IMR-90 (cell line): ENCODE data around the gene TSC1. TPM values are rescaled to one million over a fixed set of nuclear protein-coding genes. Genes with fewer than 3 reads are reported as not detected.
"Not testable (repeated sequence)": the region's sequence is repeated elsewhere in the genome, so short reads cannot be mapped to it uniquely, and the experiment has no call there.

Experiments used
- ATAC-seq: fragments of 200-7000 bp; cut with Tn5 transposase; 2 replicates; pipeline ENCODE4 v1.9.1; 2020; ENCODE audit warnings: low read depth, mild to moderate bottlenecking, moderate library complexity
- BruUV-seq: library from RNA; stranded (reverse); fragments of 400-500 nt; replicated peaks from 2 replicates; lab custom pipeline; 2021; lab: Mats Ljungman, UMichigan
- CTCF ChIA-PET: fragments of 300-600 bp; formaldehyde crosslinking; extraction: SDS; loops from one replicate; lab custom pipeline; 2021; ENCODE audit warnings: antibody characterized with exemption; lab: Yijun Ruan, JAX
- POLR2A ChIA-PET: fragments of 300-600 bp; sonication (Branson Sonifier 250); formaldehyde crosslinking; loops from one replicate; lab custom pipeline; 2022; ENCODE audit warnings: antibody characterized with exemption; ENCODE audit not compliant: unreplicated experiment; lab: Charles Lee
- DNase-seq: peaks from one replicate; pipeline ENCODE4 v3.0.0; 2013
- H2AFZ ChIP-seq: replicated peaks from 2 replicates; pipeline ENCODE3; 2013; ENCODE audit warnings: low read length, mild to moderate bottlenecking; ENCODE audit not compliant: poor library complexity
- H2AK5ac ChIP-seq: 2 replicates; pipeline ENCODE4 v1.6.1; 2013; ENCODE audit warnings: low read depth, low read length, inconsistent platforms
- H2AK9ac ChIP-seq: replicated peaks from 2 replicates; pipeline ENCODE3; 2013; ENCODE audit warnings: mild to moderate bottlenecking, low read depth, low read length, moderate library complexity; ENCODE audit not compliant: poor library complexity
- H2BK120ac ChIP-seq: 2 replicates; pipeline ENCODE4 v1.6.1; 2013; ENCODE audit warnings: low read depth, low read length, inconsistent platforms
- H2BK15ac ChIP-seq: 3 replicates; pipeline ENCODE4 v1.6.1; 2013; ENCODE audit warnings: low read depth, low read length, inconsistent platforms
- H2BK20ac ChIP-seq: 2 replicates; pipeline ENCODE4 v1.6.1; 2013; ENCODE audit warnings: low read depth, mild to moderate bottlenecking, inconsistent platforms, low read length, moderate library complexity
- H2BK5ac ChIP-seq: 2 replicates; pipeline ENCODE4 v1.6.1; 2013; ENCODE audit warnings: mild to moderate bottlenecking, low read depth, low read length, inconsistent platforms; ENCODE audit not compliant: poor library complexity, severe bottlenecking
- H3K14ac ChIP-seq: replicated peaks from 2 replicates; pipeline ENCODE4 v1.6.1; 2013; ENCODE audit warnings: low read depth, low read length, inconsistent platforms
- H3K18ac ChIP-seq: 2 replicates; pipeline ENCODE4 v1.6.1; 2013; ENCODE audit warnings: low read depth, low read length, control low read depth
- H3K23ac ChIP-seq: 2 replicates; pipeline ENCODE4 v1.6.1; 2013; ENCODE audit warnings: low read depth, low read length, inconsistent platforms
- H3K27ac ChIP-seq: 2 replicates; pipeline ENCODE4 v1.5.1; 2013; ENCODE audit warnings: mild to moderate bottlenecking, control low read depth, low read length; ENCODE audit not compliant: insufficient read depth
- H3K27me3 ChIP-seq: 2 replicates; pipeline ENCODE4 v1.6.1; 2013; ENCODE audit warnings: low read length; ENCODE audit not compliant: control insufficient read depth, insufficient read depth
- H3K36me3 ChIP-seq: 2 replicates; pipeline ENCODE4 v1.6.1; 2013; ENCODE audit warnings: low read length, mixed read lengths; ENCODE audit not compliant: control insufficient read depth, insufficient read depth
- H3K4ac ChIP-seq: 2 replicates; pipeline ENCODE4 v1.6.1; 2013; ENCODE audit warnings: low read depth, low read length, inconsistent platforms
- H3K4me1 ChIP-seq: 2 replicates; pipeline ENCODE4 v1.6.1; 2013; ENCODE audit warnings: low read length, mixed read lengths; ENCODE audit not compliant: control insufficient read depth, insufficient read depth
- H3K4me2 ChIP-seq: 2 replicates; pipeline ENCODE4 v1.6.1; 2013; ENCODE audit warnings: low read depth, mild to moderate bottlenecking, control low read depth, low read length, moderate library complexity
- H3K4me3 ChIP-seq: 2 replicates; pipeline ENCODE4 v1.5.1; 2013; ENCODE audit warnings: low read depth, mild to moderate bottlenecking, control low read depth, low read length, moderate library complexity; ENCODE audit not compliant: insufficient read depth
- H3K56ac ChIP-seq: 2 replicates; pipeline ENCODE4 v1.6.1; 2013; ENCODE audit warnings: low read length, inconsistent platforms; ENCODE audit not compliant: insufficient read depth; ENCODE audit errors: extremely low read depth
- H3K79me1 ChIP-seq, 2 experiments: 2 replicates each; pipeline ENCODE4 v1.6.1; 2013; ENCODE audit warnings: low read length in 2 of 2, inconsistent platforms in 1 of 2, low read depth in 1 of 2
- H3K9ac ChIP-seq: 2 replicates; pipeline ENCODE4 v1.6.1; 2013; ENCODE audit warnings: low read depth, low read length, control low read depth
- H3K9me1 ChIP-seq: 2 replicates; pipeline ENCODE4 v1.6.1; 2013; ENCODE audit warnings: low read length, inconsistent platforms; ENCODE audit not compliant: insufficient read depth
- H3K9me3 ChIP-seq: 2 replicates; pipeline ENCODE4 v1.6.1; 2013; ENCODE audit warnings: low read length; ENCODE audit not compliant: control insufficient read depth, insufficient read depth
- H4K20me1 ChIP-seq: 2 replicates; pipeline ENCODE4 v1.6.1; 2013; ENCODE audit warnings: low read length, inconsistent platforms; ENCODE audit not compliant: insufficient read depth
- H4K5ac ChIP-seq: 2 replicates; pipeline ENCODE4 v1.6.1; 2013; ENCODE audit warnings: mild to moderate bottlenecking, low read depth, low read length, control low read depth
- H4K8ac ChIP-seq, 2 experiments: 2 replicates each; pipeline ENCODE4 v1.6.1; 2013; ENCODE audit warnings: low read depth in 2 of 2, low read length in 2 of 2, control low read depth in 1 of 2, inconsistent platforms in 1 of 2
- H4K91ac ChIP-seq: 2 replicates; pipeline ENCODE4 v1.6.1; 2013; ENCODE audit warnings: low read depth, low read length, inconsistent platforms; ENCODE audit not compliant: insufficient read depth
- CEBPB ChIP-seq: IDR thresholded peaks from 2 replicates; pipeline ENCODE4 v1.6.1; 2012; ENCODE audit warnings: low read depth, low read length, improper control_type of control experiment
- FOS ChIP-seq: fragments of 150-350 bp; IDR thresholded peaks from 2 replicates; pipeline ENCODE4 v1.6.1; 2016; ENCODE audit warnings: low read depth, low read length
- NFE2L2 ChIP-seq: fragments of 150-350 bp; IDR thresholded peaks from 2 replicates; pipeline ENCODE4 v1.6.1; 2016; ENCODE audit warnings: low read depth, mild to moderate bottlenecking, low read length
- RAD21 ChIP-seq: IDR thresholded peaks from 2 replicates; pipeline ENCODE4 v1.6.1; 2012; ENCODE audit warnings: low read length, improper control_type of control experiment
- RCOR1 ChIP-seq: IDR thresholded peaks from 2 replicates; pipeline ENCODE4 v1.6.1; 2012; ENCODE audit warnings: mild to moderate bottlenecking, low read length, improper control_type of control experiment; ENCODE audit not compliant: insufficient replicate concordance
- RFX5 ChIP-seq: IDR thresholded peaks from 2 replicates; pipeline ENCODE4 v1.8.0; 2012; ENCODE audit warnings: low read depth, mild to moderate bottlenecking, low read length, moderate library complexity
- WGBS, 2 experiments: methylation state at CpG; one replicate each; pipeline versions ENCODE4 v1.1.5 to v1.1.7; 2013; ENCODE audit warnings: missing lambda C conversion rate in 2 of 2; ENCODE audit not compliant: insufficient read length in 1 of 2; ENCODE audit errors: extremely low coverage in 2 of 2; 5-methylcytosine and 5-hydroxymethylcytosine counted together
- dilution Hi-C: fragments of 300-500 bp; cut with HindIII; formaldehyde crosslinking; loops from one replicate; pipeline ENCODE4 v1.14.3; 2018; ENCODE audit warnings: low sequenced_read_pairs; ENCODE audit not compliant: unreplicated experiment
- in situ Hi-C: fragments of 300-500 bp; cut with MboI; formaldehyde crosslinking; loops from 3 replicates; pipeline ENCODE4 v1.14.3; 2019; ENCODE audit warnings: low sequenced_read_pairs, inconsistent platforms, mixed read lengths
- intact Hi-C: fragments of 100-400 bp; cut with micrococcal nuclease; formaldehyde crosslinking; loops from 2 replicates; pipeline ENCODE4 v1.10.0; 2022
- polyA plus RNA-seq, 3 experiments: library from polyadenylated mRNA; depleted of rRNA; stranded (reverse); fragments of >200 nt; gene quantifications; 2 replicates each; pipeline ENCODE4 v1.2.3, GENCODE V29; 2012; ENCODE audit warnings: low replicate concordance in 1 of 3
- total RNA-seq: library from RNA; depleted of rRNA; stranded (reverse); fragments of >200 nt; gene quantifications from 2 replicates; pipeline ENCODE4 v1.2.3, GENCODE V29; 2012
- TF ChIP-seq, protein P1 (sequence below): fragments of 150-350 bp; IDR thresholded peaks from 2 replicates; pipeline ENCODE4 v1.6.1; 2017; ENCODE audit warnings: mild to moderate bottlenecking, antibody characterized with exemption, low read length, low read depth

The TSC1 gene
- total and polyA plus RNA-seq, 2 of the 4 experiments (the other 2 are of a cell fraction), result 25.7 to 56.3 TPM

DNA sequence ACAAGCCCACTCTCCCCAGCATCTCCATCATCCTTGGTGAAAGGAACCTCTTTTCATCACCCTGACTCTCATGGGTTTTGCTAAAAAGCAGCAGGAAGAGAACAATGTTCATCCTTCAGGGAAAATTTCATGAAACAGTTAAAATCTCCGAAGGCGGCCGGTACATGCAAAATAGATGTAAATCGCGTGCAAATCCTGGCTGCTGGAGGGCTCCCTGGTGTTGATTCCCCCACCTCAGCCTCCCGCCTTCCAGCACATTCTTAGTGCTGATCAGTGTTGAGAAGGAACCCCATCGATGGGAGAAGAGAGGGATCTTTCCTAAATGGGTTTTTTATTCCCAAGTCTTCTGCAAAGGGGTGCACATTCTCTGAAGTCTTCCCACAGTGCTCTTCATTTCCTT lies 25.4 kb upstream of the TSC1 start:
- Histone ChIP-seq H3K36me3 (no peaks in the 10 kb centered on the region), H2AFZ (no peak overlapping the region), H3K9me1 (no peaks in the 10 kb centered on the region), H2BK20ac (no peak overlapping the region), H3K4ac (no peak overlapping the region), H3K27ac (no peak overlapping the region), H3K14ac (no peak overlapping the region), H2AK9ac (no peak overlapping the region), H2BK5ac (no peak overlapping the region), H2BK15ac (no peak overlapping the region), H3K4me2 (no peak overlapping the region), H3K4me3 (no peak overlapping the region), H3K27me3 (peaks cover 36% of the 10 kb centered on the region), H4K5ac (no peak overlapping the region), H3K56ac (no peak overlapping the region), H2AK5ac (no peak overlapping the region), H4K8ac (no peak overlapping the region), H3K18ac (no peak overlapping the region), H3K4me1 (no peaks in the 10 kb centered on the region), H2BK120ac (no peak overlapping the region), H3K23ac (no peak overlapping the region), H3K9ac (no peak overlapping the region), H4K20me1 (no peaks in the 10 kb centered on the region), H3K79me1 (no peaks in the 10 kb centered on the region), H3K9me3 (no peaks in the 10 kb centered on the region), H4K91ac (no peak overlapping the region)
- ChIA-PET POLR2A (no interaction called here), CTCF (no interaction called here)
- 80% methylated on average over 1 of the region's 7 CpGs; no CpG with 5 or more reads in 1 of the 2 experiments for WGBS, 2 experiments
- dilution Hi-C loops, result no loop called here
- TF ChIP-seq RAD21 (no peak), RCOR1 (no peak), CEBPB (no peak), NFE2L2 (no peak), FOS (no peak), RFX5 (no peak)
- TF ChIP-seq, protein P1, sequence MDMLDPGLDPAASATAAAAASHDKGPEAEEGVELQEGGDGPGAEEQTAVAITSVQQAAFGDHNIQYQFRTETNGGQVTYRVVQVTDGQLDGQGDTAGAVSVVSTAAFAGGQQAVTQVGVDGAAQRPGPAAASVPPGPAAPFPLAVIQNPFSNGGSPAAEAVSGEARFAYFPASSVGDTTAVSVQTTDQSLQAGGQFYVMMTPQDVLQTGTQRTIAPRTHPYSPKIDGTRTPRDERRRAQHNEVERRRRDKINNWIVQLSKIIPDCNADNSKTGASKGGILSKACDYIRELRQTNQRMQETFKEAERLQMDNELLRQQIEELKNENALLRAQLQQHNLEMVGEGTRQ, result no peak
- intact Hi-C loops, result loop anchor here (5.0 kb wide), 1 partner anchor 67 kb away; no protein-coding TSS in a partner anchor
- no TSS peak for BruUV-seq
- in situ Hi-C loops, result no loop called here
- ATAC-seq (no peak), DNase-seq (no peak)

DNA sequence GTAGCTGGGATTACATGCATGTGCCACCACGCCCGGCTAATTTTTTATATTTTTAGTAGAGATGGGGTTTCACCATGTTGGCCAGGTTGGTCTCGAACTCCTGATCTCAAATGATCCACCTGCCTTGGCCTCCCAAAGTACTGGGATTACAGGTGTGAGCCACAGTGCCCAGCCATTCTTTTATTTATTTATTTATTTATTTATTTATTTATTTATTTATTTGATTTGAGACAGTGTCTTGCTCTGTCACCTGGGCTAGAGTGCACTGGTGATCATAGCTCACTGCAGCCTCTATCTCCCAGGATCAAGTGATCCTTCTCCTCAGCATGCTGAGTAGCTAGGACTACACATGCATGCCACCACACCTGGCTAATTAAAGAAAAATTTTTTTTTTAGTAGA lies 23.5 kb upstream of the TSC1 start:
- POLR2A ChIA-PET, intact Hi-C loops, CTCF ChIA-PET, H4K5ac ChIP-seq, H3K9ac ChIP-seq, H3K14ac ChIP-seq, ATAC-seq, H2AK5ac ChIP-seq, H4K8ac ChIP-seq, H3K9me1 ChIP-seq, H2BK20ac ChIP-seq, H3K4me3 ChIP-seq, H3K9me3 ChIP-seq, H2AK9ac ChIP-seq, H2BK15ac ChIP-seq, H2BK5ac ChIP-seq, BruUV-seq, H3K18ac ChIP-seq, H2BK120ac ChIP-seq, H3K56ac ChIP-seq, H3K27ac ChIP-seq, H3K4me2 ChIP-seq, dilution Hi-C loops, H2AFZ ChIP-seq, H3K79me1 ChIP-seq, H3K23ac ChIP-seq, DNase-seq, in situ Hi-C loops, H3K4me1 ChIP-seq, H4K20me1 ChIP-seq, H4K91ac ChIP-seq, H3K36me3 ChIP-seq, H3K4ac ChIP-seq: not testable (repeated sequence)
- peaks cover 32% of the 10 kb centered on the region for H3K27me3 ChIP-seq
- WGBS, 2 experiments, result no CpG with 5 or more reads among the region's 3 CpGs
